Astrocyte (in vitro differentiated cells and primary cell): Measurements from ENCODE around the gene SLC39A1. TPM values are rescaled to one million over a fixed set of nuclear protein-coding genes. Genes with fewer than 3 reads are reported as not detected.

Experiments
- DNase-seq: peaks from one replicate; pipeline ENCODE4 v3.0.0-alpha.2; 2010; ENCODE audit warnings: low read depth
- FAIRE-seq: peaks from 2 replicates; lab custom pipeline; 2011; peaks lifted over from hg19 to GRCh38; lab: Jason Lieb, UNC
- H2AFZ ChIP-seq: 2 replicates; pipeline ENCODE4 v1.6.0; 2012; ENCODE audit warnings: low read depth, low read length, inconsistent platforms
- H3K27ac ChIP-seq: 2 replicates; pipeline ENCODE4 v1.5.1; 2011; ENCODE audit warnings: low read depth, low read length, inconsistent platforms
- H3K27me3 ChIP-seq: 2 replicates; pipeline ENCODE4 v1.6.0; 2011; ENCODE audit warnings: low read length, inconsistent platforms; ENCODE audit not compliant: insufficient read depth
- H3K36me3 ChIP-seq: 2 replicates; pipeline ENCODE4 v1.5.1; 2011; ENCODE audit warnings: low read length, inconsistent platforms; ENCODE audit not compliant: insufficient read depth
- H3K4me1 ChIP-seq: 2 replicates; pipeline ENCODE4 v1.5.1; 2011; ENCODE audit warnings: low read length, inconsistent platforms; ENCODE audit not compliant: insufficient read depth
- H3K4me2 ChIP-seq: 2 replicates; pipeline ENCODE4 v1.6.0; 2012; ENCODE audit warnings: low read length, inconsistent platforms
- H3K4me3 ChIP-seq: 2 replicates; pipeline ENCODE4 v1.5.1; 2011; ENCODE audit warnings: low read depth, mild to moderate bottlenecking, low read length, inconsistent platforms; ENCODE audit not compliant: insufficient read depth
- H3K79me2 ChIP-seq: 2 replicates; pipeline ENCODE4 v1.6.0; 2012; ENCODE audit warnings: mild to moderate bottlenecking, low read length, inconsistent platforms; ENCODE audit not compliant: insufficient read depth
- H3K9ac ChIP-seq: 2 replicates; pipeline ENCODE4 v1.6.0; 2012; ENCODE audit warnings: mild to moderate bottlenecking, low read length, inconsistent platforms
- H3K9me3 ChIP-seq: 2 replicates; pipeline ENCODE4 v1.5.1; 2012; ENCODE audit warnings: low read depth, mild to moderate bottlenecking, low read length, inconsistent platforms; ENCODE audit not compliant: insufficient read depth
- H4K20me1 ChIP-seq: 2 replicates; pipeline ENCODE4 v1.6.0; 2012; ENCODE audit warnings: low read length, inconsistent platforms; ENCODE audit not compliant: insufficient read depth
- H3K27ac Mint-ChIP-seq: one replicate; pipeline ENCODE4 v1.8.0; 2021; ENCODE audit warnings: mild to moderate bottlenecking, mixed read lengths; ENCODE audit not compliant: unreplicated experiment
- H3K27me3 Mint-ChIP-seq: one replicate; pipeline ENCODE4 v1.8.0; 2021; ENCODE audit warnings: low read depth, mixed read lengths; ENCODE audit not compliant: unreplicated experiment
- H3K36me3 Mint-ChIP-seq: one replicate; pipeline ENCODE4 v1.8.0; 2021; ENCODE audit warnings: low read depth, mixed read lengths; ENCODE audit not compliant: unreplicated experiment
- H3K4me1 Mint-ChIP-seq: one replicate; pipeline ENCODE4 v1.8.0; 2021; ENCODE audit warnings: low read depth, mixed read lengths; ENCODE audit not compliant: unreplicated experiment
- H3K4me3 Mint-ChIP-seq: one replicate; pipeline ENCODE4 v1.8.0; 2021; ENCODE audit warnings: mild to moderate bottlenecking, moderate library complexity, mixed read lengths; ENCODE audit not compliant: unreplicated experiment
- H3K9me3 Mint-ChIP-seq: one replicate; pipeline ENCODE4 v1.8.0; 2021; ENCODE audit warnings: mild to moderate bottlenecking, mixed read lengths; ENCODE audit not compliant: unreplicated experiment
- CTCF ChIP-seq: IDR thresholded peaks from 2 replicates; pipeline ENCODE4 v1.5.1; 2011; ENCODE audit warnings: low read depth, mild to moderate bottlenecking, inconsistent platforms, low read length, moderate library complexity; ENCODE audit not compliant: insufficient read depth
- EZH2 ChIP-seq: IDR thresholded peaks from 2 replicates; pipeline ENCODE4 v1.6.1; 2012; ENCODE audit warnings: mild to moderate bottlenecking, low read length, inconsistent platforms; ENCODE audit not compliant: insufficient read depth
- total RNA-seq: library from RNA; stranded (reverse); gene quantifications from 2 replicates; pipeline ENCODE4 v1.2.1, GENCODE V29; 2021

Gene SLC39A1
- total RNA-seq, 1 donor from 2014 or later: 91.7 TPM

GRCh38 chr1:153958961-153959260 lies 4.4 kb downstream of the SLC39A1 start:
- Mint-ChIP-seq H3K4me3 (peak overlapping the region; percentile 99), H3K9me3 (no peaks in the 10 kb centered on the region), H3K36me3 (peaks cover 9% of the 10 kb centered on the region), H3K4me1 (peaks cover 37% of the 10 kb centered on the region), H3K27ac (peak overlapping the region; percentile 94), H3K27me3 (no peaks in the 10 kb centered on the region)
- Histone ChIP-seq H3K27me3 (no peaks in the 10 kb centered on the region), H2AFZ (no peak overlapping the region), H3K9ac (peak overlapping the region; percentile 91), H3K27ac (peak overlapping the region; percentile 37), H4K20me1 (peaks cover 48% of the 10 kb centered on the region), H3K4me3 (no peak overlapping the region), H3K79me2 (peaks cover 74% of the 10 kb centered on the region), H3K4me2 (peak overlapping the region; percentile 97), H3K4me1 (peaks cover 31% of the 10 kb centered on the region), H3K36me3 (no peaks in the 10 kb centered on the region), H3K9me3 (no peaks in the 10 kb centered on the region)
- TF ChIP-seq EZH2: no peak
- TF ChIP-seq CTCF: no peak
- DNase-seq (no peak), FAIRE-seq (no peak)

- H3K36me3 ChIP-seq: no peaks in the 10 kb centered on the region
- no peaks in the 10 kb centered on the region for H3K27me3 ChIP-seq
- peak within 1 kb of the TSS; percentile 72 for H3K27ac ChIP-seq
- H3K27ac Mint-ChIP-seq: peak within 1 kb of the TSS; percentile 94
- H3K4me2 ChIP-seq: peak within 1 kb of the TSS; percentile 97
- H3K4me3 Mint-ChIP-seq: peak within 1 kb of the TSS; percentile 99
- TF ChIP-seq EZH2 (no peak), CTCF (no peak)
- peaks cover 77% of the 10 kb centered on the region for H3K79me2 ChIP-seq
- no peaks in the 10 kb centered on the region for H3K27me3 Mint-ChIP-seq
- peaks cover 38% of the 10 kb centered on the region for H3K4me1 Mint-ChIP-seq
- FAIRE-seq: peak; percentile 56
- peaks cover 54% of the 10 kb centered on the region for H4K20me1 ChIP-seq
- peak within 1 kb of the TSS; percentile 81 for H3K4me3 ChIP-seq
- no peaks in the 10 kb centered on the region for H3K9me3 Mint-ChIP-seq
- peak; percentile 96 for DNase-seq
- H3K9ac ChIP-seq: peak within 1 kb of the TSS; percentile 91
- H3K36me3 Mint-ChIP-seq: peaks cover 9% of the 10 kb centered on the region
- H3K4me1 ChIP-seq: peaks cover 31% of the 10 kb centered on the region
- no peaks in the 10 kb centered on the region for H3K9me3 ChIP-seq
- H2AFZ ChIP-seq: peak within 1 kb of the TSS; percentile 76
Observed at GRCh38 chr1:153958111-153958960, 5.0 kb downstream of the SLC39A1 start, which contains the start of gene CRTC2. TSS of gene CRTC2 (minus strand) at chr1:153958612. CDS start at chr1:153958497, 115 bp downstream.

- H3K9me3 ChIP-seq: no peaks in the 10 kb centered on the region
- H3K4me3 ChIP-seq: peak overlapping the region; percentile 81
- peak; percentile 20 for DNase-seq
- peak overlapping the region; percentile 91 for H3K9ac ChIP-seq
- peaks cover 56% of the 10 kb centered on the region for H4K20me1 ChIP-seq
- Mint-ChIP-seq H3K36me3 (peaks cover 9% of the 10 kb centered on the region), H3K9me3 (no peaks in the 10 kb centered on the region), H3K27ac (peak overlapping the region; percentile 94), H3K4me3 (peak overlapping the region; percentile 99), H3K4me1 (peaks cover 37% of the 10 kb centered on the region), H3K27me3 (no peaks in the 10 kb centered on the region)
- H3K27ac ChIP-seq: peak overlapping the region; percentile 72
- no peaks in the 10 kb centered on the region for H3K36me3 ChIP-seq
- H2AFZ ChIP-seq: peak overlapping the region; percentile 76
- H3K4me2 ChIP-seq: peak overlapping the region; percentile 97
- FAIRE-seq: no peak
- H3K4me1 ChIP-seq: peaks cover 27% of the 10 kb centered on the region
- TF ChIP-seq EZH2 (no peak), CTCF (no peak)
- H3K79me2 ChIP-seq: peaks cover 74% of the 10 kb centered on the region
- H3K27me3 ChIP-seq: no peaks in the 10 kb centered on the region
Observed at GRCh38 chr1:153957744-153958110, 5.6 kb downstream of the SLC39A1 start.
